ENCODE data around the gene OAS2.
"Not testable (repeated sequence)": the region's sequence is repeated elsewhere in the genome, so short reads cannot be mapped to it uniquely, and the experiment has no call there.

Gene OAS2

DNA sequence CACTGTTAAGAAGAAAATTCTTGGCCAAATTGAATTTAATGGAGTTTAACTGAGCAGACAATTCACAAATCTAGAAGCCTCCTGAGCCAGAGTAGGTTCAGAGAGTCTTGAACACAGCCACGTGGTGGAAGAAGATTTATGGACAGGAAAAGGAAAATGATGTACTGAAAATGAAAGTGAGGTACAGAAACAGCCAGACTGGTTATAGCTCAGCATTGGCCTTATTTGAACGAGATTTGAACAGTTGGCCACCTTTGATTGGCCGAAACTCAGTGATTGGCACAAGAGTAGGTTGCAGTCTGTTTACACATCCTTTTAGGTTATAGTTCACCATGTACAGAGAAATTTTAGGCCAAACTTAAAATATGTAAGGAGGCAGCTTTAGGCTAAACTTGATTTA is 9.9 kb downstream of the OAS2 start:
- Histone ChIP-seq H3K4me3 (ENCODE audit: low read depth, low read length) (no peak overlapping the region), H3K9me3 (ENCODE audit: severe bottlenecking) (no peaks in the 10 kb centered on the region), H3K27ac (no peak overlapping the region), H3K27me3 (ENCODE audit: insufficient read depth, low read depth, severe bottlenecking) (peaks cover 63% of the 10 kb centered on the region), H3K36me3 (no peaks in the 10 kb centered on the region)
- TF ChIP-seq, protein P1, sequence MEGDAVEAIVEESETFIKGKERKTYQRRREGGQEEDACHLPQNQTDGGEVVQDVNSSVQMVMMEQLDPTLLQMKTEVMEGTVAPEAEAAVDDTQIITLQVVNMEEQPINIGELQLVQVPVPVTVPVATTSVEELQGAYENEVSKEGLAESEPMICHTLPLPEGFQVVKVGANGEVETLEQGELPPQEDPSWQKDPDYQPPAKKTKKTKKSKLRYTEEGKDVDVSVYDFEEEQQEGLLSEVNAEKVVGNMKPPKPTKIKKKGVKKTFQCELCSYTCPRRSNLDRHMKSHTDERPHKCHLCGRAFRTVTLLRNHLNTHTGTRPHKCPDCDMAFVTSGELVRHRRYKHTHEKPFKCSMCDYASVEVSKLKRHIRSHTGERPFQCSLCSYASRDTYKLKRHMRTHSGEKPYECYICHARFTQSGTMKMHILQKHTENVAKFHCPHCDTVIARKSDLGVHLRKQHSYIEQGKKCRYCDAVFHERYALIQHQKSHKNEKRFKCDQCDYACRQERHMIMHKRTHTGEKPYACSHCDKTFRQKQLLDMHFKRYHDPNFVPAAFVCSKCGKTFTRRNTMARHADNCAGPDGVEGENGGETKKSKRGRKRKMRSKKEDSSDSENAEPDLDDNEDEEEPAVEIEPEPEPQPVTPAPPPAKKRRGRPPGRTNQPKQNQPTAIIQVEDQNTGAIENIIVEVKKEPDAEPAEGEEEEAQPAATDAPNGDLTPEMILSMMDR (IDR thresholded peaks at IDR 0.05; ENCODE audit: low read depth, low read length), result no peak
- DNase-seq, result no peak

DNA sequence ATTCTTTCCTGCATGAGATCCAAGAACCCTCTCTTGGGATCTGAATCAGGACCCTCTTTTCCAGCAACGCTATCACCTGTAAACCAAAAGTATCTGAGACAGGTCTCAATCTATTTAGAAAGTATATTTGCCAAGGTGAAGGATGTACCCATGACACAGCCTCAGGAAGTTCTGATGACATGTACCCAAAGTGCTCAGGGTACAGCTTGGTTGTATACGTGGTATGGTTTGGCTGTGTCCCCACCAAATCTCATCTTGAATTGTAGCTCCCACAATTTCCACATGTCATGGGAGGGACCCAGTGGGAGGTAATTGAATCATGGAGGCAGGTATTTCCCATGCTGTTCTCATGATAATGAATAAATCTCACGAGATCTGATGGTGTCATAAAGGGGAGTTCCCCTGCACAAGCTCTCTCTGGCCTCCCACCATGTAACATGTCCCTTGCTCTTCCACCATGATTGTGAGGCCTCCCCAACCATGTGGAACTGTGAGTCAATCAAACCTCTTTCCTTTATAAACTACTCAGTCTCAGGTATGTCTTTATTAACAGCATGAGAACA is 10.6 kb downstream of the OAS2 start:
- not testable (repeated sequence) for H3K9me3 ChIP-seq (ENCODE audit: severe bottlenecking); H3K4me3 ChIP-seq (ENCODE audit: low read depth, low read length); H3K27ac ChIP-seq; DNase-seq; H3K36me3 ChIP-seq
- H3K27me3 ChIP-seq (ENCODE audit: insufficient read depth, low read depth, severe bottlenecking), result peaks cover 57% of the 10 kb centered on the region

DNA sequence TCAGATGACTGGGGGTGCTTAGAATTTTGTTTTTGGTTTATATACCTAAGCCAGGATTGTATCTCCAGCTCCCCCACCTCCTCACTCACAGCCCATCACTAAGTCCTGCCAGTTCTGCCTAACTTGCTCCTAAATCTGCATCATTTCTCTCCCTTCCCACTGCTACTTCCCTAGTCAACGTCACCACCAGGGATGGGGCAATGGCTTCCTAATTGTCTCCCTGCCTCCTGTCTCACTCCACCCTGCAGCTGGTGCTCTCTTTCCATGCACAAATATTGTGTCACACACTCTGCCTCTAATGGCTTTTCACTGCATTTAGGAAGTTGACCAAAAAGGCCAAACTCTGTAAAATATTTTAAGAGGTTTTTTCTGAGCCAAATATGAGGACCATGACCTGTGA is 11.5 kb downstream of the OAS2 start:
- no peak for DNase-seq
- no peak overlapping the region for H3K27ac ChIP-seq
- H3K4me3 ChIP-seq (ENCODE audit: low read depth, low read length), result no peak overlapping the region
- H3K9me3 ChIP-seq (ENCODE audit: severe bottlenecking), result no peaks in the 10 kb centered on the region
- TF ChIP-seq, protein P1 (IDR thresholded peaks at IDR 0.05; ENCODE audit: low read depth, low read length), result no peak
- no peaks in the 10 kb centered on the region for H3K36me3 ChIP-seq
- peaks cover 49% of the 10 kb centered on the region for H3K27me3 ChIP-seq (ENCODE audit: insufficient read depth, low read depth, severe bottlenecking)

DNA sequence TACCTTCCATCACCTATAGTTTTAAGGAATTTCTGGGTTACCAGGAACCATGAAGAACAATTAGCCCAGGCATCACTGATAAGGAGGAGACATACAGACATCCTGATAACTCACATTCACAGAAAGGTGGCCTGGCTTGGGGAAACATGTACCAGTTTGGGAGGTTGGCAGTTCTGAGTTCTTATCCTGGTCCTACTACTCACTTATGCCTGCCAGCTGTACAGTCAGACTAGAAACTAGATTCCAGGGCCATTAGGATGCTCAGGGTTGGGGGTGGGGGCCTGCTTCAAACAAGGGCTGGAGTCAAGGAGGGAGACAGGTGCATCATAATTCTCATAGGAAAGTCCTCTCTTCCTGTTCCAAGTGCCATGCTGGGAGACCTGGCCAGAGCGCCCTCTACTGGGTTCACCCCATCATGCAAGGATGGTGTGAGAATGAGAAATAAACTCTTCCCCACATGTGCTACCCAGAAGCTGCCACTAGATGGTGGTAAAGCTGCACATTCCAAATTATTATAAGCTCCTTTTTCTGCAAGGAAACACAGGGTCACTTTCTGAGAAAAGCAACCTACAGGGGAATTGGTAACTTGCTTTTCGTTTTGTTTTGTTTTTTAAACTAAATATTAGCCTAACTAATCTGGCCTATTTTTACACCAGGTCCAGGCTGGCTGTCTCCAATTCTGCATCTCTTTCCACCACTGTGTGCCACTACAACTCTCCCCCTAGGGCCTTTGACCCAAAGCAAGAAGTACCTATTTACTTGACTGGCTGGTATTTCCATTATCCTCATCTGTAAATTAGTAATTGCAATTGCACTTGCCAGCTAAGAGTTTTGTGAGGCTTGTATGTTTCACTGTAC is 14.5 kb downstream of the OAS2 start:
- TF ChIP-seq, protein P1 (IDR thresholded peaks at IDR 0.05; ENCODE audit: low read depth, low read length), result peak; percentile 94
- H3K9me3 ChIP-seq (ENCODE audit: severe bottlenecking), result no peaks in the 10 kb centered on the region
- DNase-seq, result peak; percentile 74
- no peak overlapping the region for H3K27ac ChIP-seq
- H3K4me3 ChIP-seq (ENCODE audit: low read depth, low read length), result no peak overlapping the region
- peaks cover 25% of the 10 kb centered on the region for H3K27me3 ChIP-seq (ENCODE audit: insufficient read depth, low read depth, severe bottlenecking)
- no peaks in the 10 kb centered on the region for H3K36me3 ChIP-seq

DNA sequence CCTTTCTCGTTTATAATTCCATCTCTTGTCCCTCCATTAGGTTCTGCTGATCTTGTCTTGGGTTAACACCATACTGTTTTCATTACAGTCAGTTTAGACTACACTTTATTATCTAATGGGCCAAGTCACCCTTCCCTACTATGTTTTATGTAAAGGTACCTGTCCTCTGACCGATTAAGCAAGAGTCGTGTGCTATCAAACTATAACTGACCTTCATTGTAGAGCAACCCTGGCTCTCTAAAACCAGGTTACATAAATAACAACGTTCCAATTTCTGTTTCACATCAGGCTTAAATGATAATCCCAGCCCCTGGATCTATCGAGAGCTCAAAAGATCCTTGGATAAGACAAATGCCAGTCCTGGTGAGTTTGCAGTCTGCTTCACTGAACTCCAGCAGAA is 16.7 kb downstream of the OAS2 start:
- no peak overlapping the region for H3K27ac ChIP-seq
- peaks cover 15% of the 10 kb centered on the region for H3K27me3 ChIP-seq (ENCODE audit: insufficient read depth, low read depth, severe bottlenecking)
- DNase-seq, result no peak
- peaks cover 15% of the 10 kb centered on the region for H3K9me3 ChIP-seq (ENCODE audit: severe bottlenecking)
- TF ChIP-seq, protein P1 (IDR thresholded peaks at IDR 0.05; ENCODE audit: low read depth, low read length), result no peak
- no peak overlapping the region for H3K4me3 ChIP-seq (ENCODE audit: low read depth, low read length)
- no peaks in the 10 kb centered on the region for H3K36me3 ChIP-seq

DNA sequence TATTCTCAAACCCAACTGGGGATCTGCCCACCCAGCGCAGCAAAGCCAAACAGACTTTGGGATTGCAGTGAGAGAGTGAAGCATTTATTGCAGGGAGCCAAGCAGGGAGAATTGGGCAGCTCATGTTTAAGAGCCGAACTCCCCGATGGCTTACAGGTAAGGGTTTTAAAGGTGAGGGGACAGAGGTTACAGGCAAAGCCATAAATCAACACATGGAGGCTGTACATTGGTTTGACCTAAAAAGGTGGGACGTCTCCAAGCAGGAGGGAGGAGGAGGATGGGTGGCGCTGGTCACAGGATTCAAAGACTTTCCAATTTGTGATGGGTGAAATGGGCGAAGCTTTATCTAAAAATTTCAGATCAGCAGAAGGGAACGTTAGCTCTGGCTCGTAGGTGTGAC is 18.2 kb downstream of the OAS2 start:
- no peaks in the 10 kb centered on the region for H3K36me3 ChIP-seq

More for the DNA sequence above, 18.2 kb downstream of the OAS2 start:
- DNase-seq, result no peak
- peaks cover 15% of the 10 kb centered on the region for H3K9me3 ChIP-seq (ENCODE audit: severe bottlenecking)
- no peak overlapping the region for H3K4me3 ChIP-seq (ENCODE audit: low read depth, low read length)
- no peak overlapping the region for H3K27ac ChIP-seq
- TF ChIP-seq, protein P1 (IDR thresholded peaks at IDR 0.05; ENCODE audit: low read depth, low read length), result no peak
- peaks cover 18% of the 10 kb centered on the region for H3K27me3 ChIP-seq (ENCODE audit: insufficient read depth, low read depth, severe bottlenecking)
